Measurements from ENCODE around the gene CALN1. TPM values are rescaled to one million over a fixed set of nuclear protein-coding genes. Genes with fewer than 3 reads are reported as not detected.
A peak's percentile ranks its signal among the peaks of the same experiment; 100 is the strongest.
"Not testable (repeated sequence)": the region's sequence is repeated elsewhere in the genome, so short reads cannot be mapped to it uniquely, and the experiment has no call there.

The CALN1 gene
- total RNA-seq, 4 donors from 2014 or later = under 0.01 to 0.06 TPM; not detected in 2

- Histone ChIP-seq H3K27ac (replicated peaks in 1 of 4) (no peak overlapping the region), H3K9me3 (no peaks in the 10 kb centered on the region), H3K36me3 (no peaks in the 10 kb centered on the region), H3K4me1 (no peaks in the 10 kb centered on the region), H3K27me3 (no peaks in the 10 kb centered on the region), H3K4me3 (no peak overlapping the region)
- DNase-seq (ENCODE audit: extremely low spot score) = no peak
- whole genome bisulfite sequencing = 93% methylated on average over 7 of the region's 7 CpGs
- TF ChIP-seq POLR2A (IDR thresholded peaks at IDR 0.05; ENCODE audit: low read depth) (no peak), EP300 (IDR thresholded peaks at IDR 0.05) (no peak), CTCF (IDR thresholded peaks at IDR 0.05) (no peak), POLR2AphosphoS5 (IDR thresholded peaks at IDR 0.05) (no peak)
- intact Hi-C loops (cut with DNase I) = no loop called here
Measured at GRCh38 chr7:71933426-71933825, 478.7 kb downstream of the CALN1 start.

- no peaks in the 10 kb centered on the region for H3K27me3 ChIP-seq
- H3K27ac ChIP-seq (replicated peaks in 1 of 4) = no peak overlapping the region
- H3K4me3 ChIP-seq = no peak overlapping the region
- H3K4me1 ChIP-seq = no peaks in the 10 kb centered on the region
- intact Hi-C loops (cut with DNase I) = no loop called here
- DNase-seq (ENCODE audit: extremely low spot score) = no peak
- H3K9me3 ChIP-seq = peaks cover 0 to 24% (median 17%) of the 10 kb centered on the region in 4 donors
- WGBS = 71% methylated on average over 7 of the region's 7 CpGs
- no peak for TF ChIP-seq CTCF (IDR thresholded peaks at IDR 0.05)
- no peak for TF ChIP-seq EP300 (IDR thresholded peaks at IDR 0.05)
- no peak for TF ChIP-seq POLR2AphosphoS5 (IDR thresholded peaks at IDR 0.05)
- no peak for TF ChIP-seq POLR2A (IDR thresholded peaks at IDR 0.05; ENCODE audit: low read depth)
- H3K36me3 ChIP-seq = no peaks in the 10 kb centered on the region
Measured at GRCh38 chr7:71925663-71926062, 486.5 kb downstream of the CALN1 start.

GRCh38 chr7:71914204-71914603, 497.9 kb downstream of the CALN1 start:
- intact Hi-C loops (cut with DNase I); H3K27ac ChIP-seq (replicated peaks in 1 of 4); H3K4me1 ChIP-seq; H3K27me3 ChIP-seq; H3K4me3 ChIP-seq; H3K36me3 ChIP-seq; DNase-seq (ENCODE audit: extremely low spot score): not testable (repeated sequence)
- WGBS = 83% methylated on average over 4 of the region's 4 CpGs
- peaks cover 0 to 13% (median 0%) of the 10 kb centered on the region in 4 donors for H3K9me3 ChIP-seq

GRCh38 chr7:71912476-71912875, 499.7 kb downstream of the CALN1 start:
- TF ChIP-seq POLR2AphosphoS5 (IDR thresholded peaks at IDR 0.05) (no peak), POLR2A (IDR thresholded peaks at IDR 0.05; ENCODE audit: low read depth) (no peak), CTCF (IDR thresholded peaks at IDR 0.05) (no peak), EP300 (IDR thresholded peaks at IDR 0.05) (no peak)
- H3K4me1 ChIP-seq = no peaks in the 10 kb centered on the region
- 64% methylated on average over 4 of the region's 4 CpGs for WGBS
- peak; percentile 37 for DNase-seq (ENCODE audit: extremely low spot score)
- H3K4me3 ChIP-seq = no peak overlapping the region
- H3K27ac ChIP-seq (replicated peaks in 1 of 4) = no peak overlapping the region
- peaks cover 0 to 13% (median 0%) of the 10 kb centered on the region in 4 donors for H3K9me3 ChIP-seq
- no peaks in the 10 kb centered on the region for H3K36me3 ChIP-seq
- peaks cover 0 to 4% (median 0%) of the 10 kb centered on the region in 4 donors for H3K27me3 ChIP-seq
- intact Hi-C loops (cut with DNase I) = no loop called here

GRCh38 chr7:71911051-71911450, 501.1 kb downstream of the CALN1 start:
- Histone ChIP-seq H3K4me3 (no peak overlapping the region), H3K4me1 (no peaks in the 10 kb centered on the region), H3K27ac (replicated peaks in 1 of 4) (no peak overlapping the region), H3K9me3 (peaks cover 0 to 13% (median 0%) of the 10 kb centered on the region in 4 donors), H3K27me3 (peaks cover 0 to 4% (median 0%) of the 10 kb centered on the region in 4 donors), H3K36me3 (no peaks in the 10 kb centered on the region)
- DNase-seq (ENCODE audit: extremely low spot score) = no peak
- intact Hi-C loops (cut with DNase I) = no loop called here
- 75% methylated on average over 5 of the region's 5 CpGs for WGBS
- TF ChIP-seq POLR2AphosphoS5 (IDR thresholded peaks at IDR 0.05) (no peak), POLR2A (IDR thresholded peaks at IDR 0.05; ENCODE audit: low read depth) (no peak), EP300 (IDR thresholded peaks at IDR 0.05) (no peak), CTCF (IDR thresholded peaks at IDR 0.05) (no peak)
